Renal cortex interstitium (tissue), 15 donors: Measurements from ENCODE around the gene NDUFA1. TPM values are rescaled to one million over a fixed set of nuclear protein-coding genes. Genes with fewer than 3 reads are reported as not detected.
A peak's percentile ranks its signal among the peaks of the same experiment; 100 is the strongest.
"Not testable (repeated sequence)": the region's sequence is repeated elsewhere in the genome, so short reads cannot be mapped to it uniquely, and the experiment has no call there.

Experiments
- DNase-seq, 11 donors: peaks; one replicate each; pipeline ENCODE4 v3.0.0-alpha.2; 2013; ENCODE audit warnings: low read depth in 9 of 11, low spot score in 4 of 11; ENCODE audit errors: extremely low read depth in 1 of 11
- long read RNA-seq, 16 experiments: transcript quantifications; one replicate each; lab custom pipeline, GENCODE V29; 2026
- polyA plus RNA-seq, 3 donors: library from polyadenylated mRNA; unstranded; fragments of 120-200 nt; gene quantifications; one replicate each; pipeline ENCODE4 v1.2.1, GENCODE V29; 2013; ENCODE audit not compliant: insufficient read length in 3 of 3

Gene NDUFA1
- polyA plus RNA-seq: 100 to 1,000 TPM; 120 to 166 (median 150) TPM
- long read RNA-seq, donor 1, transcript NDUFA1-201 (3 exons, 766 nt): major isoform, 207 of 222 reads
- long read RNA-seq, donor 1, partial matches to known transcripts: 15 of 222 reads
- long read RNA-seq, donor 1, other reads (novel, unspliced or antisense): 0 of 222 reads
- long read RNA-seq, donor 2, transcript NDUFA1-201 (3 exons, 766 nt): major isoform, 216 of 237 reads
- long read RNA-seq, donor 2, partial matches to known transcripts: 21 of 237 reads
- long read RNA-seq, donor 2, other reads (novel, unspliced or antisense): 0 of 237 reads
- long read RNA-seq, donor 3, transcript NDUFA1-201 (3 exons, 766 nt): major isoform, 374 of 393 reads
- long read RNA-seq, donor 3, partial matches to known transcripts: 19 of 393 reads
- long read RNA-seq, donor 3, other reads (novel, unspliced or antisense): 0 of 393 reads
- long read RNA-seq, donor 4, transcript NDUFA1-201 (3 exons, 766 nt): major isoform, 234 of 234 reads
- long read RNA-seq, donor 4, partial matches to known transcripts: 0 of 234 reads
- long read RNA-seq, donor 4, other reads (novel, unspliced or antisense): 0 of 234 reads
- long read RNA-seq, donor 5, transcript NDUFA1-201 (3 exons, 766 nt): major isoform, 394 of 413 reads
- long read RNA-seq, donor 5, partial matches to known transcripts: 19 of 413 reads
- long read RNA-seq, donor 5, other reads (novel, unspliced or antisense): 0 of 413 reads
- long read RNA-seq, donor 6, transcript NDUFA1-201 (3 exons, 766 nt): major isoform, 207 of 226 reads
- long read RNA-seq, donor 6, partial matches to known transcripts: 19 of 226 reads
- long read RNA-seq, donor 6, other reads (novel, unspliced or antisense): 0 of 226 reads
- long read RNA-seq, donor 7, transcript NDUFA1-201 (3 exons, 766 nt): major isoform, 345 of 370 reads
- long read RNA-seq, donor 7, partial matches to known transcripts: 25 of 370 reads
- long read RNA-seq, donor 7, other reads (novel, unspliced or antisense): 0 of 370 reads
- long read RNA-seq, donor 8, transcript NDUFA1-201 (3 exons, 766 nt): major isoform, 584 of 638 reads
- long read RNA-seq, donor 8, partial matches to known transcripts: 54 of 638 reads
- long read RNA-seq, donor 8, other reads (novel, unspliced or antisense): 0 of 638 reads
- long read RNA-seq, donor 9, transcript NDUFA1-201 (3 exons, 766 nt): major isoform, 212 of 221 reads
- long read RNA-seq, donor 9, partial matches to known transcripts: 9 of 221 reads
- long read RNA-seq, donor 9, other reads (novel, unspliced or antisense): 0 of 221 reads
- long read RNA-seq, donor 10, transcript NDUFA1-201 (3 exons, 766 nt): major isoform, 319 of 332 reads
- long read RNA-seq, donor 10, partial matches to known transcripts: 13 of 332 reads
- long read RNA-seq, donor 10, other reads (novel, unspliced or antisense): 0 of 332 reads
- long read RNA-seq, donor 11, transcript NDUFA1-201 (3 exons, 766 nt): major isoform, 164 of 171 reads
- long read RNA-seq, donor 11, partial matches to known transcripts: 7 of 171 reads
- long read RNA-seq, donor 11, other reads (novel, unspliced or antisense): 0 of 171 reads
- long read RNA-seq, donor 12, transcript NDUFA1-201 (3 exons, 766 nt): major isoform, 149 of 157 reads
- long read RNA-seq, donor 12, partial matches to known transcripts: 8 of 157 reads
- long read RNA-seq, donor 12, other reads (novel, unspliced or antisense): 0 of 157 reads
- long read RNA-seq, donor 13, transcript NDUFA1-201 (3 exons, 766 nt): major isoform, 560 of 625 reads
- long read RNA-seq, donor 13, partial matches to known transcripts: 65 of 625 reads
- long read RNA-seq, donor 13, other reads (novel, unspliced or antisense): 0 of 625 reads
- long read RNA-seq, donor 14, transcript NDUFA1-201 (3 exons, 766 nt): major isoform, 262 of 280 reads
- long read RNA-seq, donor 14, partial matches to known transcripts: 18 of 280 reads
- long read RNA-seq, donor 14, other reads (novel, unspliced or antisense): 0 of 280 reads
- long read RNA-seq, donor 15, transcript NDUFA1-201 (3 exons, 766 nt): major isoform, 103 of 103 reads
- long read RNA-seq, donor 15, partial matches to known transcripts: 0 of 103 reads
- long read RNA-seq, donor 15, other reads (novel, unspliced or antisense): 0 of 103 reads
- long read RNA-seq, donor 16, transcript NDUFA1-201 (3 exons, 766 nt): major isoform, 504 of 520 reads
- long read RNA-seq, donor 16, partial matches to known transcripts: 16 of 520 reads
- long read RNA-seq, donor 16, other reads (novel, unspliced or antisense): 0 of 520 reads

DNA sequence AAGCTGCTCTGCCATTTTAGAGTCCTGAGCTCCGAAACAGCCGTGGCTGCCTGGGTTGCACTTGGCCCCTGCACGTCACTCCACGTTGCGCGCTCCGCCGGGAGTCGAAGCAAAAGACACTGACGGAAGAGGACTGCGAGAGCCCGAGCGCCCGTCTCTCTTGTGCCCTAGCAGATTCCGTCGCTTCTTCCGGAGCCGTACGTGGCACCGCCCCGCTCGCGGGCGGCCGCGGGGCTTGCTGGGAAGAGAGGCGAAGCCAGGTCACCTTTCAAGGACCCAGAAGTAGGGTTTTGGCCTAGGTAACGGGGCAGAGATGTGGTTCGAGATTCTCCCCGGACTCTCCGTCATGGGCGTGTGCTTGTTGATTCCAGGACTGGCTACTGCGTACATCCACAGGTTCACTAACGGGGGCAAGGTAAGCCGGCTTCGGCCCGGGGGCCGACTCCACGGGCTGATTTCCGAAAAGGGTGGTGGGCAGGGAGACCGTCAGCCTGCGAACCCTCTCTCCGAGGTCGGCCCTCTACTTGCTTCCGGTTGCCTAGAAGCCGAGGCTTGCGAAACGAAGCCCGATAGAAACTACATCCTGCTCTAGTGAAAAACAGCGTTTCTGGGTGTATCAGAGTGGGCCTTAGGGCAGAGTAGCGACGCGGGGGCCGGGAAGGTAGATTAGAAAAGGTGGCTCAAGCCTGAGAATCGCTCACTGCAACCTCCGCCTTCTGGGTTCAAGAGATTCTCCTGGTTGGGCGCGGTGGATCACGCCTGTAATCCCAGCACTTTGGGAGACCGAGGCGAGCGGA is at the start of gene NDUFA1, which contains the start of gene RNF113A:
Gene NDUFA1 (plus strand): TSS at position 234 of the 797 bp plus-strand sequence. CDS start 80 bp downstream, at position 314.
Gene RNF113A (minus strand): TSS at position 135 of the 797 bp plus-strand sequence. CDS start 120 bp downstream, at position 15.
- peak in 9 of 11 donors; percentile 58 to 77 (median 69) for DNase-seq

- not testable (repeated sequence) for DNase-seq
Observed at GRCh38 chrX:119824221-119824620, 47.4 kb upstream of the NDUFA1 start.

DNA sequence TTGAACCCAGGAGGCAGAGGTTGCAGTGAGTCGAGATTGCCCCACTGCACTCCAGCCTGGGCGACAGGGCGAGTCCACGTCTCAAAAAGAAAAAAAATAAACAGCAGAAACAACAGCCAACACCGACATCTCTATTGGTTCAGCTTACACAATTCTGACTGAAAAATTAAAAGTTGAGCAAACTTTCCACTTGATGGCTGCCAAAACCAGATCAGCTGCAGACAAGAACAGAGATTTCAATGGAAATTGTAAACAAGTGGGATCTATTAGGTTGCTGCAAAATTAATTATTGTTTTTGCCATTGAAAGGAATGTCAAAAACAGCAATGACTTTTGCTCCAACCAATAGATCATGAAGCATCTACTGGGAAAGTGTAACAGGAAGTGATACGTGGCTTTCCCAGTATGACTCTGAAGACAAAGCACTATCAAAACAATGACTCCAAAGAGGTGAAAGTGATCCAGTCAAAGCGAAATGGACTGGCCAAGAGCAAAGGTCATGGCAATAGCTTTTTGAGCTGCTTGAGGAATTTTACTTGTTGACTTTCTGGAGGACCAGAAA is 45.2 kb upstream of the NDUFA1 start:
- DNase-seq: no peak

DNA sequence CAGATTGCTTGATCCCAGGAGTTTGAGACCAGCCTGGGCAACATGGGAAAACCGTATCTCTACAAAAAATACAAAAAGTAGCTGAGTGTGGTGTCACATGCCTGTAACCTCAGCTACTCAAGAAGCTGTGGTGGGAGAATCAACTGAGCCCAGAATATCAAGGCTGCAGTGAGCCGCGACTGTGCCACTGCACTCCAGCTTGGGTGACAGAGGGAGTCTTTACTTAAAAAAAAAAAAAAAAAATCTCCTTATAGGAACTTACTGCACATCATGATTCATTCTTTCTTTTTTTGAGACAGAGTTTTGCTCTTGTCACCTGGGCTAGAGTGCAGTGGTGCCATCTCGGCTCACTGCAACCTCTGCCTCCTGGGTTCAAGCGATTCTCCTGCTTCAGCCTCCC is 43.2 kb upstream of the NDUFA1 start:
- no peak for DNase-seq

GRCh38 chrX:119833905-119834304 is 37.7 kb upstream of the NDUFA1 start:
- DNase-seq: no peak

DNA sequence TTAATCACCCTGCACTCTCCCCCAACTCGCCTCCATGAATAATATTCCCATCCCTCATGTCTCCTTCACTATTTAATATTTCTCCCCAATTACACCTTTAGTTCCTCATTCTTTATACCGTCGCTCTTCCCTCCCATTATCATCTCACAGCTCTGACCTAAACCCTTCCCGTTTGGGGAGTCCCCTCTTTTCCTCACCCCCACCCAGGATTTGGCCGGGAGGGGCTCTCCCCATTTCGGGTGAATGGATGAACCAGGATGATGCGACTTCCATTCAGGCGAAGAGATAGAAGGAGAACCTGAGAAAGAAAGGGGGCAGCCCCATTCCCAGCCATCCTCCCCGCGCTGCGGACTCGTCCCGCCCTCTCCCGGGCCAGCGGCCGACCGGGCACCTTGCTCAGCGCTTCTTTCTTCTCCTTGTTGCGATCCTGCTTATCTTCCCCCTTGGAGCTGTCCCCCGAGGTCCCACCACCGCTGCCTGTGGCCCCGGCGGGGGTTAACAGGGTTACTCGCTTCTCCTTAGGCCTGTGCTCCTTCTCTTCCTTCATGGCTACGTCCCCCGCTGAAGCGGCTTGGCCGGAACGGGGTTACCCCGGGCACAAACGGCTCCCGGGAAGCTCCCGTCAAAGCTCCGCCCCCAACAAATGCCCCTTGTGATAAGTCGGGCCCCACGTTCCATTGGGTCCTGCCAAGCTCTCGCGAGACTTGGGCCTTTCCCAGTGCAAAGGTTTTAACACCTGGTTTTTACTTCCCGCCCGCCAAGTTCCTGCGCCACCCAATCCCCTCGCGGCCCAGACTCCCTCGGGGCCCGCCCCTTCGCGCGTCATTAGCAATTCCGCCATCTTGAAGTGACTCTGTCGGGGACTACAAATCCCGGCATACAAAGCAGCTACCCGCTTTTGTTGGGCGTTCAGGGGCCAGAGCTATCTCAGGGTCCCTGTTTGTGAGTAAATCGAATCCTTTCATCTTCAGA is 19.0 kb upstream of the NDUFA1 start, which contains the start of gene UPF3B:
Gene UPF3B (minus strand): TSS at position 582 of the 972 bp plus-strand sequence. CDS start 35 bp downstream, at position 547.
- peak; percentile 79 to 95 (median 90) for DNase-seq

- peak in 1 of 11 donors; percentile 5 for DNase-seq
Observed at GRCh38 chrX:119853444-119853843, 18.2 kb upstream of the NDUFA1 start.

- DNase-seq: peak in 1 of 11 donors; percentile 5
Observed at GRCh38 chrX:119870626-119871131, 953 bp upstream of the NDUFA1 start.

- DNase-seq: peak in 1 of 11 donors; percentile 8
Observed at GRCh38 chrX:119871245-119871598, 410 bp upstream of the NDUFA1 start.

GRCh38 chrX:119878740-119879139 is 7.1 kb downstream of the NDUFA1 start:
- no peak for DNase-seq

GRCh38 chrX:119880076-119880475 is 8.4 kb downstream of the NDUFA1 start:
- no peak for DNase-seq

- DNase-seq: peak in 1 of 11 donors; percentile 13
Observed at GRCh38 chrX:119880552-119881437, 9.2 kb downstream of the NDUFA1 start.
